ENCODE measurements around the gene ACSS3. TPM values are rescaled to one million over a fixed set of nuclear protein-coding genes. Genes with fewer than 3 reads are reported as not detected.

The ACSS3 gene
- total and polyA plus RNA-seq, 4 donors, result 18.2 to 94.3 (median 32.5) TPM

GRCh38 chr12:81166790-81167189 is 88.9 kb downstream of the ACSS3 start:
- Histone ChIP-seq H3K27ac (ENCODE audit: low read depth in 1 of 2, low read length in 2 of 2) (no peak overlapping the region), H3K9ac (ENCODE audit: low read depth in 1 of 2, low read length in 2 of 2) (no peak overlapping the region), H3K27me3 (ENCODE audit: control insufficient read depth in 4 of 4, insufficient read depth in 4 of 4, low read length in 3 of 4) (no peaks in the 10 kb centered on the region), H3K4me3 (ENCODE audit: low read depth in 1 of 3, low read length in 3 of 3) (no peak overlapping the region), H3K9me3 (ENCODE audit: control insufficient read depth in 4 of 4, low read length in 3 of 4) (no peaks in the 10 kb centered on the region), H3K4me1 (ENCODE audit: control insufficient read depth in 4 of 4, insufficient read depth in 4 of 4, low read length in 3 of 4) (no peaks in the 10 kb centered on the region), H3K36me3 (ENCODE audit: control insufficient read depth in 4 of 4, insufficient read depth in 3 of 4, low read depth in 1 of 4, low read length in 3 of 4) (peaks cover 0 to 10% (median 0%) of the 10 kb centered on the region in 4 donors)
- TF ChIP-seq YY1 (IDR thresholded peaks at IDR 0.05), result no peak
- WGBS, result 88% methylated on average over 2 of the region's 2 CpGs
- DNase-seq (ENCODE audit: low spot score), result no peak

GRCh38 chr12:81167694-81168093 is 89.8 kb downstream of the ACSS3 start:
- TF ChIP-seq SP1 (IDR thresholded peaks at IDR 0.05) (no peak), YY1 (IDR thresholded peaks at IDR 0.05) (no peak), FOXA1 (IDR thresholded peaks at IDR 0.05) (no peak), RAD21 (IDR thresholded peaks at IDR 0.05) (no peak), ZBTB33 (IDR thresholded peaks at IDR 0.05) (no peak), ATF3 (IDR thresholded peaks at IDR 0.05) (no peak)
- TF ChIP-seq, protein P1, sequence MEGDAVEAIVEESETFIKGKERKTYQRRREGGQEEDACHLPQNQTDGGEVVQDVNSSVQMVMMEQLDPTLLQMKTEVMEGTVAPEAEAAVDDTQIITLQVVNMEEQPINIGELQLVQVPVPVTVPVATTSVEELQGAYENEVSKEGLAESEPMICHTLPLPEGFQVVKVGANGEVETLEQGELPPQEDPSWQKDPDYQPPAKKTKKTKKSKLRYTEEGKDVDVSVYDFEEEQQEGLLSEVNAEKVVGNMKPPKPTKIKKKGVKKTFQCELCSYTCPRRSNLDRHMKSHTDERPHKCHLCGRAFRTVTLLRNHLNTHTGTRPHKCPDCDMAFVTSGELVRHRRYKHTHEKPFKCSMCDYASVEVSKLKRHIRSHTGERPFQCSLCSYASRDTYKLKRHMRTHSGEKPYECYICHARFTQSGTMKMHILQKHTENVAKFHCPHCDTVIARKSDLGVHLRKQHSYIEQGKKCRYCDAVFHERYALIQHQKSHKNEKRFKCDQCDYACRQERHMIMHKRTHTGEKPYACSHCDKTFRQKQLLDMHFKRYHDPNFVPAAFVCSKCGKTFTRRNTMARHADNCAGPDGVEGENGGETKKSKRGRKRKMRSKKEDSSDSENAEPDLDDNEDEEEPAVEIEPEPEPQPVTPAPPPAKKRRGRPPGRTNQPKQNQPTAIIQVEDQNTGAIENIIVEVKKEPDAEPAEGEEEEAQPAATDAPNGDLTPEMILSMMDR (IDR thresholded peaks at IDR 0.05; ENCODE audit: low read depth, low read length, missing input control), result no peak
- TF ChIP-seq, protein P2, sequence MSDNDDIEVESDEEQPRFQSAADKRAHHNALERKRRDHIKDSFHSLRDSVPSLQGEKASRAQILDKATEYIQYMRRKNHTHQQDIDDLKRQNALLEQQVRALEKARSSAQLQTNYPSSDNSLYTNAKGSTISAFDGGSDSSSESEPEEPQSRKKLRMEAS (IDR thresholded peaks at IDR 0.05), result no peak
- WGBS, result 79% methylated on average over 1 of the region's 1 CpG

DNA sequence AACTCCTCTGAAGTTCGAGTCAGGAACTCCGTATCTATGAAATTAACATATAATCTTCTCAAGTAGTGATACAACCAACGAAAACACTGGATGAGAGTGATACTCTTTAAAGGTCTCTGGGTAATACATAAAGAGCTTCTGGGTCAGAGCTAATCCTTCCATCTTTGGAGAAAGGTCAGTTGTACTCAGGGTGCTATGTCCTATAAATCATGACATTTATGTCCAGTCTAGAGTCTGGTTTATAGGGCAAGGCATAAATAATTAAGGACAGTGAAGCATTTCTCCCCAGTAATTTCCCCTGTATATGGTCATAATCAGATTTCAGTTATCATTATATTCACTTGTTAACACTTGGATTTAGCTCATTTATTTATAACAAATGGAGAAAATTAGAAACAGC is 90.6 kb downstream of the ACSS3 start:
- WGBS, result 92% methylated on average over 3 of the region's 3 CpGs
- peaks cover 0 to 8% (median 0%) of the 10 kb centered on the region in 4 donors for H3K36me3 ChIP-seq (ENCODE audit: control insufficient read depth in 4 of 4, insufficient read depth in 3 of 4, low read depth in 1 of 4, low read length in 3 of 4)
- no peaks in the 10 kb centered on the region for H3K4me1 ChIP-seq (ENCODE audit: control insufficient read depth in 4 of 4, insufficient read depth in 4 of 4, low read length in 3 of 4)
- TF ChIP-seq HNF4G (IDR thresholded peaks at IDR 0.05) (no peak), TAF1 (conservative IDR thresholded peaks at IDR 0.05) (no peak), JUND (IDR thresholded peaks at IDR 0.05) (no peak), RXRA (IDR thresholded peaks at IDR 0.05) (no peak), EGR1 (IDR thresholded peaks at IDR 0.05; ENCODE audit: low read depth in 2 of 2) (no peak), YY1 (IDR thresholded peaks at IDR 0.05) (no peak), ZBTB33 (IDR thresholded peaks at IDR 0.05) (no peak), FOXA1 (IDR thresholded peaks at IDR 0.05) (no peak), ATF3 (IDR thresholded peaks at IDR 0.05) (no peak), NR2F2 (IDR thresholded peaks at IDR 0.05) (no peak), SP1 (IDR thresholded peaks at IDR 0.05) (no peak)
- TF ChIP-seq, protein P1 (IDR thresholded peaks at IDR 0.05; ENCODE audit: low read depth, low read length, missing input control), result no peak

More at GRCh38 chr12:81167694-81168093, 89.8 kb downstream of the ACSS3 start:
- H3K9me3 ChIP-seq (ENCODE audit: control insufficient read depth in 4 of 4, low read length in 3 of 4), result no peaks in the 10 kb centered on the region
- H3K36me3 ChIP-seq (ENCODE audit: control insufficient read depth in 4 of 4, insufficient read depth in 3 of 4, low read depth in 1 of 4, low read length in 3 of 4), result peaks cover 0 to 8% (median 0%) of the 10 kb centered on the region in 4 donors
- no peaks in the 10 kb centered on the region for H3K4me1 ChIP-seq (ENCODE audit: control insufficient read depth in 4 of 4, insufficient read depth in 4 of 4, low read length in 3 of 4)
- no peak overlapping the region for H3K4me3 ChIP-seq (ENCODE audit: low read depth in 1 of 3, low read length in 3 of 3)
- no peaks in the 10 kb centered on the region for H3K27me3 ChIP-seq (ENCODE audit: control insufficient read depth in 4 of 4, insufficient read depth in 4 of 4, low read length in 3 of 4)
- no peak overlapping the region for H3K27ac ChIP-seq (ENCODE audit: low read depth in 1 of 2, low read length in 2 of 2)
- H3K9ac ChIP-seq (ENCODE audit: low read depth in 1 of 2, low read length in 2 of 2), result no peak overlapping the region
- no peak for DNase-seq (ENCODE audit: low spot score)

More for the DNA sequence above, 90.6 kb downstream of the ACSS3 start:
- no peak overlapping the region for H3K9ac ChIP-seq (ENCODE audit: low read depth in 1 of 2, low read length in 2 of 2)
- no peak overlapping the region for H3K4me3 ChIP-seq (ENCODE audit: low read depth in 1 of 3, low read length in 3 of 3)
- H3K27me3 ChIP-seq (ENCODE audit: control insufficient read depth in 4 of 4, insufficient read depth in 4 of 4, low read length in 3 of 4), result no peaks in the 10 kb centered on the region
- DNase-seq (ENCODE audit: low spot score), result no peak
- no peaks in the 10 kb centered on the region for H3K9me3 ChIP-seq (ENCODE audit: control insufficient read depth in 4 of 4, low read length in 3 of 4)
- no peak overlapping the region for H3K27ac ChIP-seq (ENCODE audit: low read depth in 1 of 2, low read length in 2 of 2)

Measured in liver (tissue), 9 donors.